ENCODE results near the gene LHFPL3. TPM values are rescaled to one million over a fixed set of nuclear protein-coding genes. Genes with fewer than 3 reads are reported as not detected.

The LHFPL3 gene
- total RNA-seq, 1 donor from 2014 or later = not detected

DNA sequence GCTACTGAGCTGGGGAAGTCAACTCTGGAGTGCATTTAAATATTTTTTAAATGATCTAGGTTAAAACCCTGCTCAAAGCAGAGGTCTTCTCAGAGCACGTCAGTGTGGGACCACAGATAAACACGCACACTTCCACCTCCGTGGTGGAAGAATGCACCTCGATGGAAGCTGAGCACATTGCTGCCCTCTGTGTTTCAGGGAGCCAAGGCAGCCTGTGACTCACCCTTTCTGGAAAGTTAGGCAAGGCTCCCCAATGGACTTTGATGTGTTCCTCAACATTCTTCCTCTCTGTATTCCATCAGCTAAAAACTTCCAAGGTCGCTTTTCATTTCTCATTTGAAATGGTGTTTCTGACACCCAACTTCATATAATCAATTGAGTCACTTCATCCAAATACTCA is 514.8 kb downstream of the LHFPL3 start:
- DNase-seq (ENCODE audit: low read depth, low spot score) = no peak

DNA sequence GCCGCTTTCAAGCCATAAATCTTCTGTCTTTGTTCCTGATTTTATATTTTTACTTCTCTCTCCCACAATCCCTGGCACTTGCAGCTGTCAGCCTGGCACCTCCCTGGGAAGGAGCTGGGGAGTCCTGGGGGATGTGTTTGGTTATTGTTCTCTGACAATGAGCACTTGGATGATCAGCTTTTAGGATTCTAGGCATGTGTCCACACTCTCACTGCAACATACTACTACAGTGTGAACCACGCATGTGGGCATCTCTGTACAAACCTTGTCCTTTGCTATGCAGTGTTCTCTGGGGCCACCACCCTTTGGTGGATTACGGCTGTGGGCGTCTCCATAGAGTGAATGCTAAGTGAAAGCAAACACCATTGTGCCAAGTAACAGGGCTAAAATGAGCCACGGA is 517.2 kb downstream of the LHFPL3 start:
- no peak for DNase-seq (ENCODE audit: low read depth, low spot score)

DNA sequence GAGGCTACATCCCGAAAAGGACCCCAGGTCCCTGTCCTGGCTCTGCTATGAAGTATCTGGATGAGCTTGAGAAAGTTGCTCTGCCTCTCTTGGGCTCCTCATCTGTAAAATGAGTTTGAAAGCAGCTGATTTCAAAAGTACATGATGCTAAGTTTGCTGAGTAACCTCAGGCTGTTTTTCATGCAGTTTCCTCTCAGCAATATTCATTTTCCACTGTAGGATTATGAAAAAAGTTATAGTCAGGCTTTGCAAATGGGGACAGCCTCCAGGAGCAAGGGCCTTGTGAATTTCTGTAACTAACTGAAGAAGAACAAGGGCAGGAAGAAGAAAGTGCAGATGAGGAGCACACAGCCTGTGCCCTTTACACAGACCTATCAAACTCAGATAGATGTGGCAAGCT is 518.3 kb downstream of the LHFPL3 start:
- DNase-seq (ENCODE audit: low read depth, low spot score) = no peak

DNA sequence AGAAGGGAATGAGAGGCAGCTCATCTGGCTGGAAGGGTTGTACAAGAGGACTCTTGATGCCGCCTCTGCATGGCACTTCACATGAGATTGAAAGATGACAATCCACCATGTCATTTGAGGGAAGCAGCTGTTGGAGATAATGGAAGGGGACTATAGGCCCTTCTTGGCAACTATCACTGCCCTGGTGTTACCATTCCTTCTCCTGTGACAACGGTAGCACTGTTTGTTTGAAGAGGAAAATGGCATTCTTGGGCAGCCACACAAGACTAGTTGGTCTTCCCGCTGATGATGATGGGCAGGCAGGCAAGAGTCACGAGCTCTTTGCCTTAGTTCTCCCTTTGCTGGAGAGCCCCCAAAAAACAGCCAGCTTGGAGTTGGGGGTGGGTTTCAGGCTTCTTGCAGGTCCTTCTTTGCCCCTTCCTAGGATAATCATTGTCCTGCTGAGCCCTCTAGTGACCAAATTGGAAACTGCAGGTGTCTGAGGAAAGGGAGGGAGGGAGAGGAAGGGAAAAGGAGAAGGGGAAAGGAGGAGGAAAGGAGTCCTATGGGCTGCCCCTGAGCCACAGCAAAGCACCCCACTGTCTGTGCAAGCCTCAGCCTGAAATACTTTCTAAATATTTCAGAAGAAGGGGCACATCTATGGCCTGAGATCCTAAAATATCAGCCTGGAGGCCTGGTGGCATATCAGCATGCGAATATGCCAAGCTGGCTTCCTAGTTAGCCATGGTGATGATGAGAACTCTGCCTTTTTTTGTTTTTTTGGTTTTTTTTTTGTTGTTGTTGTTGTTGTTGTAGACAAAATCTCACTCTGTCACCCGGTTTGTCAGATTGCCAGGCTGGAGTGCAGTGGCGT is 520.0 kb downstream of the LHFPL3 start:
- DNase-seq (ENCODE audit: low read depth, low spot score) = no peak

DNA sequence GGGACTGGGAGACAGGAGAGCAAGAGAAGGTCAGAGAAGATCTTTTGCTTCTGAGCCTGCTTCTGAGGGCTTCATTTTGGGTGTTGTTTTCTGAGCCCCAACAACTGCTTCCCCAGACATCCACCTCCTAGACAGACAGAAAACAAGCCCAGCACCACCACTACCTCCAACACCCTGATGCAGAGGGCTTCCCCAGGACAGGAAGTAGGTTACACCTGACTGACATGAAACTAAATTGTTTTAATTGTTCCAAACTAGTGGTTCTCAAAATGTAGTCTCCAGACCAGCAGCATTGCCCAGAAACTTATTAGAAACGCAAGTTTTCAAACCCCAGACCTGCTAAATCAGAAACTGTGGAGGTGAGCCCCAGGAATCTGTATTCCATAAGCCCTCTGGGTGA is 522.0 kb downstream of the LHFPL3 start:
- no peak for DNase-seq (ENCODE audit: low read depth, low spot score)

DNA sequence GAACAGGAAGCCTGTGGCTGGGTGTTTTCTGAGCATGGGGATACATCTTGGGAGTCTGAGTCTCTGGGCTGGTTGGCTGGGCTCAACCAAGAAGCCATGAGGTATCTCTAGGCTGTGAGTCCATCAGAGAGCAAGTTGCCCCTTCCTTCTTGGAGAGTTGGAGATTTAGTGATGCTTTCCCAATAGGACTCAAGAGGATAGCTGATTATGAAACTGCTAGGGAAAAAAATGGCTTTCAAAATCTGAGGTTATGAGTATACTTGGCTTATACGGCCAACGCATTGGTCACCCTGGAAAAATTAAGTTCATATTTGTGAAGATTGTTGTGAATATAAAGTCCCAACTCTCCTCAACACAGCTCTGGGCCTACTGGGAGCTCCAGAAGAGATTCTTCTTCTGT is 522.9 kb downstream of the LHFPL3 start:
- no peak for DNase-seq (ENCODE audit: low read depth, low spot score)

DNA sequence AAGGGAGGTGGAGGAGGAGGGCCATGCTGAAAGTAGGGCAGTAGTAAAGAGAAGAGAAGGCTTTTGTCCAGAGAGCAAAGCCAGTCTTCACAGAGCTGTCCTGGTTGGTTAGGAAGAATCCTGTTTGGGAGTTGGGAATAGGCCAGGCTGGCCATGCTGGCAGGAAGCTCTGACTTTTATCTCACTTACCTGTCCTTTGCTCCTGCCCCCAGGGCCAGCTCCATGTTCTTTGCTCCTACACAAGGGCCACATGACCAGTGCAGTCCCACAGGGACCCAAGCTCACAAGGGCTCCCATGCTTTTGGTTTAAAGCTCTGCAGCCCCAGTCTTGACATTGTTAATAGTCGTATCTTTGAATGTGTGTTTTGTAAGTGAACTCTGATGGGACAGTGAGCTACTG is 524.0 kb downstream of the LHFPL3 start:
- no peak for DNase-seq (ENCODE audit: low read depth, low spot score)

DNA sequence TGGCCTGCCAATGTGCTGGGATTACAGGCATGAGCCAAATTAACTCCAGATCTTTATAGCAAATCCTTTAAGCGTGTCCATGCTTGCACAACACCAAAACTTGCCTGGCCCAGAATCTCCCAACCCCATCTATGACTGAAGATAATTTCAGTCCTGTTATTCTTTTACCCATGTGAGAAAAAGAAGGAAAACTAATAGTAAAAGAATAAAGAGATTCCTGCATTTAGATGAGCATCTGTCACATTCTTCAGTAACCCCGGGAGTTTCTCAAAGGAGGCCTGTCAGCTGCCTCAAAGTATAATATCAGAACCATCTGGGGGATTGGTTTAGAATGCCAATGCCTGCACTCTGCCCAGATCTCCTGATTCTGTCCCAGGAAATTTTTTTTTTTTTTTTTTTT is 527.5 kb downstream of the LHFPL3 start:
- no peak for DNase-seq (ENCODE audit: low read depth, low spot score)

DNA sequence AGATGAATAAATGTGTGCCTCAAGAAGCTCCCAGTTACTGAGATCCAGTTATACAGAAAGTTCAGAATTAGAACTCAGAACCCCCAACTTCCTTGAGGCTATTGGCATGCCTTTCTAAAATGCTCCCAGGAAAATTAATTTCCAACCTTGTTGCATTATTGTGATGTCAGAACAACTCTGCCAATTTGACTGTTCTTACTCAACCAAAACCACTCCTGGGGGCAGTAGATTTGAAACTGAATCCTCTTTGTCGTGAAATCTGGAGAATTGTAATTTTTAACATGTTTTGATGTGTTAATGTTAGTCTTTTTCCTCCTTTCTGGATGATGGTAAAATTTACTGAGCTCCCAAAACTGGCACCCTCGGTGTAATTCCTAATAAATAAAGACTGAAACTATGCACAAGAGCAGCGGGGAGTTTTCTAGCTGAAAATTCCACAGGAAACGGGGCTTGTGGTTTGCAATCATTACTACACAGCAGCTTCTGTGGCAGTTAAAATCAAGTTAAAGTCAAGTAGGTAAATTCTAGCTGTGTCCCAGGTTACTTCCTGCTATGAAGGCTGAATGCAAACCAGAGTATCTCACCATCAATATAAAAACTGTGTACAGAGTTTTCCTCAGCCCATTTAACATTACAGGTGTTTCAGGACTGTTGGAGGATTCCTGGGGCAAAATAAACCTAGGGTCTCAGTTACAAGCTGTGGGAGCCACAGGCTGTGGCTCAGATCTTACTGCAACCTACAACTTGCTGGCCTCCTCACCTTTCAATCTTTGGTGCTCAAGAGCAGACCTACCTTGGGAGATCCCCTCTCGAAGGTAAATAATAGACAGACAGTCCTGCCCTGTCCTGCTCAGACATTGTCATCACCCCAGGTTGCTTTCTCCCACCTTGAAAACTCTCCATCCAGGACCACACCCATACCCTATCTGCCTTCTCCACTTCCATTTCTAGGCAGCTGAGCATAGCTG is 529.3 kb downstream of the LHFPL3 start:
- no peak for DNase-seq (ENCODE audit: low read depth, low spot score)

DNA sequence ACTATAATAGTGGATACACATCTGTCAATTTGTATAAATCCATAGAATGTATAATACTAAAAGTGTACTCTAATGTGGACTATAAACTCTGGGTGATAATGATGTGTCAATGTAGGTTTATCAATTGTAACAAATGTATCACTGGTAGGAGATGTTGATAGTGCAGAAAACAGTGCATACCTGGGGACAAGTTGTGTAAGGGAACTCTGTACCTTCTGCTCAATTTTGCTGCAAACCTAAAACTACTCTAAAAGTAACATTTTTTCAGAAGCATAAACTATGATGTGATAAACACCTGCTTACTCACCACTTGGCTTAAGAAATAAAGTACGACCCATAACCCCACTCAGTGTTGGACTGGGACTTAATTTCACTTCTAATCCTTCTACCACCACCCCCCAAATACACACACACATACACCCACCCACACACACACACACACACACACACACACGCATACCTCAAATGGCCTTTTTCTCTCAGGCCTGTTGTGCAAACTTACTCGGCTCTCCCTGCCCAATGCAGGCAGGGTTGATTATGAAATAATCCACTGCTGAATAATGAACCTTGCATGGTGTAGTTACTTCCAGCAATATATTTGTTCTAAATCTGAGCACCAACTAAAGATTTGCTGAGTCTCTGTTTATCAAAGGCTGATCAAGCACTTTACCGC is 531.5 kb downstream of the LHFPL3 start:
- DNase-seq (ENCODE audit: low read depth, low spot score) = no peak

DNA sequence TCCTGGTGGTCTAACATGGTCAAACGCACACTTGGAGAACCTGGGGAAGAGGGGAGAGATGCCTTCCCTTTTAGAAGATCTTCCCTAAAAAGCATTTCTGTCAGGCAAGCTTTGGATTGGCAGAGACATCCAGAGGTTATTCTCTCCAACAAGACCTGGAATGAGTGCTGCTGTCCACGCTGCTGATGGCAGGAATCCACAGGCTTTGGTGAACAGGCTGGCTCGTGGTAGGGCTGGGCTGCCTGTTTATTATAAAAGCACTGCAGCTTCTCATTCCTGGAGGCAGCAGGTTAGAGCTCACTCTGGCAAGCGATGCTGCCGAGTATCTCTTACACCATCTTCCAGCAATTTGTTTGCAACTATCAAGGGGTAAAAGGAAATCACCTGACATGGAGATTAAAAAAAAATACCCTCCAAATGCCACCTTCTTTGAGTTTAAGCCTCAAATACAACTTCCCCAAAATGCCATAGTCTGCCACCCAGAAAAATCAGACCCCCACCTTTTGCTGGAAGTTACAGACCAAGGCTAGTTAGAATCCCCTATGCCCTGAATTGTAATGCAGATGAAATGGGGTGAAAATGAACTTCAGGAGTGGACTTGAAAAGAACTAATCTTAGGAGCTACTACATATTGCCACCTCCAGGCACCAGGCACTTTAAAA is 533.5 kb downstream of the LHFPL3 start:
- DNase-seq (ENCODE audit: low read depth, low spot score) = no peak

DNA sequence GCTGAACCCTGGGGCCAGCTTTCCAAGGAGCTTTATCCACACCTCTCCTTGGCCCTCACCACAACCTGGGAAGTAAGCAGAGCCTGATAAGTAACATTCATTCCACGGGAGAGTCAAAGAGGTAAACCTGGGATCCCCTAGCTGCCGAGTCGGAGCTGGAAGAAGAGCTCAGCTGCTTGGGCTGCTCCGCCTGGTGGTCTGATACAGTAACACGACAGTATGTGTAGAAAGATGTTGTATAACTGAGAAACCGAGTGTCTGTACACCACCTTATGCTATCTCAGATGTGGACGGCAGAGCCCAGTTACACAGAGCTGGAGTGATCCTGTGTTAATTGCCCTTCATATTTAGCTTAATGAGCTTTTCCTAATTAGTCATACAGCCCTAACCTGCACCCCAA is 534.3 kb downstream of the LHFPL3 start:
- DNase-seq (ENCODE audit: low read depth, low spot score) = no peak

DNA sequence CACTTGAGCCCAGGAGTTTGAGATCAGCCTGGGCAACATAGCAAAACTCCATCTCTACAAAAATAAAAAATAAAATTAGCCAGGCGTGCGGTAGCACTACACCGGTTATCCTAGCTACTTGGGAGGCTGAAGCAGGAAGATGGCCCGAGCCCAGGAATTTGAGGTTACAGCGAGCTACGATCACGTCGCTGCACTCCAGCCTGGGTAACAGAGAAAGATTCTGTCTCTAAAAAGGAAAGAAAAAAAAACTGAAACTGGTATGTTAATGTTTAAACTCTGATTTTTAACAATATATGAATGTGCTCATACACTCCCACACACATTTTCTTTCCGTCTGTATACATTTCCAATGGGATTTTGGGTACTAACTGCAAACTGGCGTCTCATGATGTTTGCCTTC is 545.0 kb downstream of the LHFPL3 start:
- DNase-seq (ENCODE audit: low read depth, low spot score) = no peak

DNA sequence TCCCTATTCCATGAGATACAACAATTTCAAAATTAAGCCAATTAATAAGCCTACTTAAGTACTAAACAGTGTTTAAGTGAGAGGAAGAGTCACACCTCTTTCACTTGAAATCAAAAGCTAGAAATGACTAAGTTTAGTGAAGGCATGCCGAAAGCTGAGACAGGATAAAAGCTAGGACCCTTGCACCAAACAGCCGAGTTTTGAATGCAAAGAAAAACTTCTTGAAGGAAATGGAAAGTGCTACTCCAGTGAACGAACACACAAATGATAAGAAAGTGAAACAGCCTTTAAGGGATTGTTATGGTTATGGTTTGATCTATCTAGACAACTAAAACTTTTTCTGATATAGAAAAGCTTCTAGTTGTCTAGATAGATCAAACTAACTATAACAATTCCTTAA is 550.2 kb downstream of the LHFPL3 start:
- no peak for DNase-seq (ENCODE audit: low read depth, low spot score)

DNA sequence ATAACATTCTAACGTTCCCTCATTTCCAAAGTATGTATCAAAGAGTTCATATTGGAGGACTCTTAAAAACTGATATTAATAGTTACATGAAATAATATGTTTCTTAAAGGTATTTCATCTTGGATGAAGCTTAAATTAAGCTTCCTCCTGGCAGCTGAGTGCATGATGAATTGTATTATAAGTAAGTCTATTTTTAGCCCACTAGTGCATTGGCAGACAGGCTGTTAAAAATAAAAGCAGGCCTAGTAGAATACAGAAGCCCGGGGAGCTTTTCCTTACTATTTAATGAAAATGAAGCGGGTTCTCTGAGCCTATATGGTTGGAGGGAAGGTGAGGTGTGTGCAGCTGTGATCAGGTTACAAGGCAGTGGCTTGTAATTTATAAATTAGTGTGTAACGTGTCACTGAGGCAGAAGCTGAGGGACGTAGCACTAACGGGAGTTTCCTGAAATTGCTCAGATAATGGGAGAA is 554.9 kb downstream of the LHFPL3 start:
- no peak for DNase-seq (ENCODE audit: low read depth, low spot score)

DNA sequence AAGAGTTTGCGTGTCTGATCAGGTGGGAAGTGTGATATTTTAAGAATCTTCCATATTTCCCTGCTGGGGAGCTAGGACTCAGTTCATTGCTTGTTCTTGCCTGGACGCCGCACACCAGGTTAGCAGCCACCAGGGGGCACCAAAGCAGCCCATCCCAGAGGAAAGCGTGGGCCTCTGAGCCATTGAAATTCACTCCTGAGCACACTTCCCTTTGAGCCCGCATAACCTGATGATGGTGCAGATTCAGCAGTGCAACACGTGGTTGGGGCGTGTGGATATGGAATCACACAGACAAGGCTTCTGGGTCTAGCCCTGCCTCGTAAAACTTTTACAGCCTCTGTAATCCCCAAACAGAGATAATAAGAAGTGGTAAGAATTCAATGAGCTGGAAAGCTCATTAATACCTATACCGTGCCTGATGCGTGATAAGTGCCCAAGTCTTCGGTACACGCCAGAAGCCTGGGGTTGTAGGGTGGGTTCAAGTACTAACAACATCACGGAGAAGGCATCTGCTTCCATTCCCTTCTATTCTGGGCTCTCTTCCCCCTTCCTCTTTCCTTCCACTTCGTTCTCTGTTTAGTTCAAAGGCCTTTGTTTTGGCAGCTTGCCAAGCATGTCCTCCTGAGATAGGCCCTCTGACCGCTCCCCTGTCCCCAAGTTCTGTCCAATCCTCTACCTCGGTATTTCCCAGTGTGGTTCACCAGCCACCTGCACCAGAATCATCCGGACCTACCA is 555.5 kb downstream of the LHFPL3 start:
- DNase-seq (ENCODE audit: low read depth, low spot score) = peak; percentile 53

DNA sequence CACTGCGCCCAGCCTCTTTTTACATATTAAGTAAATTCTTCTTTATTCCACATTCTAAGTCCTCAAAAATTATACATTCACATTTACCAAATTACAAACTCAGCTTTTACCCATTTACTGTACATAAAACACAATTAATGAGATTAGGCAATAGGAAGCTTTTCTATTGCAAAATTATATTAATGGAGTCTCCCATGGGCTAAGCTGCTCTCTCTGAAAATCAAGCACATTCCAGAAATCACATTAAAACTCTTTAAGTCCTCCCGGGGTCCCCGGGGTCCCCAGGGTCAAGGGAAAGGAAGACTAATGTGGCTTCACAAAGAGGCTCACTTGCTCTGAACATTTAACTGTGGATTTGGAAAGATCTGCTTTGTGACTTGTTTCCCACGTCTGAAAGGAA is 558.2 kb downstream of the LHFPL3 start:
- DNase-seq (ENCODE audit: low read depth, low spot score) = no peak

DNA sequence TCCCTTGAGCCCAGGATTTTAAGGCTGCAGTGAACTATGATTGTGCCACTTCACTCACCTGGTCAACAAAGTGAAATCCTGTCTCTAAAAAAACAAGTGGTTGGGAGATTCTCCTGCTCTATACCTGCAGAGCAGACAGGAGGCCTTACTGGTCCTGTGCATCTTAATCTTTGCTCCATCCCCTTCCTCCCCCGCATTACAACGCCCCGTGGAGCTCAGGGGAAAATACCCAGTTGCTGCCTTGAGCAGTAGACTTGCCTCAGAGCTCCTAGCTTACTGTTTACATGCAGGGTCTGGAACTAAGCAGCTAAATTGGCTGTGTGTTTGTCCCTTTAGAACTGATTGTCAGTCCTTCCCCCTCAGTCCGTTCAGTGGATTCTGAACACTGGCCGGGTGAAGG is 561.8 kb downstream of the LHFPL3 start:
- no peak for DNase-seq (ENCODE audit: low read depth, low spot score)

DNA sequence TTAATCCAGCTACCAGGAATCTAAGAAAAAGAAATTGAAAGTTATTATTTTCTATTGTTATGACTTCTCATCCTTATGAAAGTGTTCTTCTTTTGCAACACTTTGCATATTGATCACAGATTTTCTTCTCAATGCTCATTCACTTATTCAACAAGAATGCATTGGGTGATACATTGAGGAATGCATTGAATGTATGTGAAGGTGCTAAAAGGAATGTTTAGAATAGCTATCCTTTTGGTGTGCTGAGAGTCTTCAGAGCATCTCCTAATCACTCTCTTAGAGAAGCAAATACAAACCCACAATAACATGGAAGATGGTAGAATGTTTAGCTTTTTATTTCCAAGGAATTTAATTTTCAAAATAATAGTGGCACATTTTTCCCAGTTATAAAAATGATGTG is 563.5 kb downstream of the LHFPL3 start:
- DNase-seq (ENCODE audit: low read depth, low spot score) = no peak

DNA sequence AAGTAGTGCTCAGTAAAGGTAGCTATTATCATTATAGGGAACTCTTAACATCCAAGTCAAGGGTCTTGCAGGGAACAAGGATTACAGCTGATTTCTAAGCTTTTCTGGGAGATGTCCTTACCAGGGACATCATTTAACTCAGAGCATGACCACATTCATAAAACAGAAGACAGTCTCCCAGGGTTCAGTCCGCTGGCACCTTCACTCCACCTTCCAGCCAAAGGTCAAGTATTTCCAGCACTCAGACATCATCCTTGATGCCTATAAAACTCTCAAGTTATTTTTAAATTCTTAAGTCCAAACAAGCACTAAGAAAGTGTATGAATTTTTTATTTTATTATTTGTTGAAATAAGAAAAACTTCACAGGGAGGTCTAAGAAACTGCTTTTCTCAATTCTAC is 565.9 kb downstream of the LHFPL3 start:
- DNase-seq (ENCODE audit: low read depth, low spot score) = no peak

Measured in pulmonary artery endothelial cell (primary cell).